ENCODE results near the gene LYSET.

GRCh38 chr14:93150227-93151208 lies 34.6 kb upstream of the LYSET start:
- TF ChIP-seq POLR2AphosphoS5 (IDR thresholded peaks at IDR 0.05; ENCODE audit: borderline replicate concordance, low read depth, low read length) (no peak), EZH2 (IDR thresholded peaks at IDR 0.05) (no peak)

Data from SK-N-MC (cell line).